Neural cell (in vitro differentiated cells): ENCODE results near the gene ESPNL. TPM values are rescaled to one million over a fixed set of nuclear protein-coding genes. Genes with fewer than 3 reads are reported as not detected.

ENCODE experiments used
- H2AFZ ChIP-seq: fragments of 200-600, 300-800 bp; sonication (generic), shearing (Covaris generic); 2 replicates; pipeline ENCODE4 v1.6.0; 2014; ENCODE audit warnings: low read depth, mild to moderate bottlenecking, antibody characterized with exemption, low read length, moderate library complexity
- H3F3A ChIP-seq: fragments of 200-600 bp; shearing (Covaris generic); 2 replicates; pipeline ENCODE4 v1.6.1; 2016; ENCODE audit warnings: mild to moderate bottlenecking, moderate library complexity, mixed read lengths, antibody characterized with exemption, low read length; ENCODE audit not compliant: insufficient read depth, poor library complexity, severe bottlenecking
- H3K27ac ChIP-seq: fragments of 200-600, 300-800 bp; sonication (generic), shearing (Covaris generic); 2 replicates; pipeline ENCODE4 v1.5.1; 2014; ENCODE audit warnings: mild to moderate bottlenecking, low read length, moderate library complexity
- H3K27me3 ChIP-seq: fragments of 300-800, 200-600 bp; sonication (generic), shearing (Covaris generic); 2 replicates; pipeline ENCODE4 v1.6.0; 2014; ENCODE audit warnings: mild to moderate bottlenecking, low read depth, low read length, moderate library complexity; ENCODE audit not compliant: insufficient read depth
- H3K36me3 ChIP-seq: fragments of 300-800, 200-600 bp; sonication (generic), shearing (Covaris generic); 2 replicates; pipeline ENCODE4 v1.5.1; 2014; ENCODE audit warnings: mild to moderate bottlenecking, antibody characterized with exemption, low read length, moderate library complexity; ENCODE audit not compliant: insufficient read depth
- H3K4me2 ChIP-seq: fragments of 300-800, 200-600 bp; sonication (generic), shearing (Covaris generic); 2 replicates; pipeline ENCODE4 v1.6.0; 2014; ENCODE audit warnings: mild to moderate bottlenecking, low read length
- H3K4me3 ChIP-seq: fragments of 300-800, 200-600 bp; sonication (generic), shearing (Covaris generic); 2 replicates; pipeline ENCODE4 v1.5.1; 2014; ENCODE audit warnings: mild to moderate bottlenecking, low read length, moderate library complexity
- H3K79me2 ChIP-seq: fragments of 200-600 bp; shearing (Covaris generic); replicated peaks from 2 replicates; pipeline ENCODE4 v1.6.0; 2014; ENCODE audit warnings: mild to moderate bottlenecking, low read length, moderate library complexity; ENCODE audit not compliant: insufficient read depth
- H3K9ac ChIP-seq: fragments of 300-800, 200-600 bp; sonication (generic), shearing (Covaris generic); 2 replicates; pipeline ENCODE4 v1.6.1; 2016; ENCODE audit warnings: mild to moderate bottlenecking, low read length, mixed read lengths
- H3K9me2 ChIP-seq: fragments of 200-600 bp; shearing (Covaris generic); 2 replicates; pipeline ENCODE4 v1.6.1; 2016; ENCODE audit warnings: mild to moderate bottlenecking, low read length, mixed read lengths; ENCODE audit not compliant: insufficient read depth
- H3K9me3 ChIP-seq: fragments of 200-600, 300-800 bp; sonication (generic), shearing (Covaris generic); 2 replicates; pipeline ENCODE4 v1.6.1; 2016; ENCODE audit warnings: mild to moderate bottlenecking, mixed run types, low read length, moderate library complexity, mixed read lengths
- H4K20me1 ChIP-seq: fragments of 200-600 bp; shearing (Covaris generic); 2 replicates; pipeline ENCODE4 v1.6.1; 2016; ENCODE audit warnings: mild to moderate bottlenecking, mixed run types; ENCODE audit not compliant: insufficient read depth
- EP300 ChIP-seq: fragments of 450-650 bp; conservative IDR thresholded peaks from 2 replicates; pipeline ENCODE4 v1.6.1; 2014; ENCODE audit warnings: antibody characterized with exemption, mild to moderate bottlenecking, moderate library complexity; ENCODE audit not compliant: poor library complexity, severe bottlenecking
- EZH2 ChIP-seq: fragments of 200-600, 300-800 bp; shearing (Covaris generic), sonication (generic); IDR thresholded peaks from 2 replicates; pipeline ENCODE4 v1.6.1; 2014; ENCODE audit warnings: antibody characterized with exemption, low read length, borderline replicate concordance, mild to moderate bottlenecking; ENCODE audit not compliant: insufficient read depth, poor library complexity, severe bottlenecking
- MXI1 ChIP-seq: fragments of 450-650 bp; conservative IDR thresholded peaks from 2 replicates; pipeline ENCODE4 v1.6.1; 2014; ENCODE audit warnings: antibody characterized with exemption, mild to moderate bottlenecking; ENCODE audit not compliant: poor library complexity, severe bottlenecking
- POLR2AphosphoS5 ChIP-seq: IDR thresholded peaks from 2 replicates; pipeline ENCODE4 v1.6.1; 2012
- RAD21 ChIP-seq: fragments of 450-650 bp; conservative IDR thresholded peaks from 2 replicates; pipeline ENCODE4 v1.6.1; 2014; ENCODE audit warnings: antibody characterized with exemption, mild to moderate bottlenecking, moderate library complexity
- SMC3 ChIP-seq: fragments of 450-650 bp; conservative IDR thresholded peaks from 2 replicates; pipeline ENCODE4 v1.6.1; 2014; ENCODE audit warnings: antibody characterized with exemption, mild to moderate bottlenecking, moderate library complexity; ENCODE audit not compliant: poor library complexity
- TAF1 ChIP-seq: IDR thresholded peaks from 2 replicates; pipeline ENCODE4 v1.6.1; 2012; ENCODE audit warnings: low read depth
- polyA plus RNA-seq: library from polyadenylated mRNA; depleted of rRNA; stranded (reverse); fragments of >200 nt; gene quantifications from 2 replicates; pipeline ENCODE4 v1.2.3, GENCODE V29; 2014
- TF ChIP-seq, protein P1 (sequence below): IDR thresholded peaks from 2 replicates; pipeline ENCODE4 v1.6.1; 2012; ENCODE audit warnings: borderline replicate concordance
- TF ChIP-seq, protein P2 (sequence below): fragments of 450-650 bp; IDR thresholded peaks from 2 replicates; pipeline ENCODE4 v1.5.1; 2014; ENCODE audit warnings: antibody characterized with exemption, mild to moderate bottlenecking, moderate library complexity; ENCODE audit not compliant: poor library complexity, severe bottlenecking

Gene ESPNL
- polyA plus RNA-seq, 1 donor from 2014 or later = 0.69 TPM

DNA sequence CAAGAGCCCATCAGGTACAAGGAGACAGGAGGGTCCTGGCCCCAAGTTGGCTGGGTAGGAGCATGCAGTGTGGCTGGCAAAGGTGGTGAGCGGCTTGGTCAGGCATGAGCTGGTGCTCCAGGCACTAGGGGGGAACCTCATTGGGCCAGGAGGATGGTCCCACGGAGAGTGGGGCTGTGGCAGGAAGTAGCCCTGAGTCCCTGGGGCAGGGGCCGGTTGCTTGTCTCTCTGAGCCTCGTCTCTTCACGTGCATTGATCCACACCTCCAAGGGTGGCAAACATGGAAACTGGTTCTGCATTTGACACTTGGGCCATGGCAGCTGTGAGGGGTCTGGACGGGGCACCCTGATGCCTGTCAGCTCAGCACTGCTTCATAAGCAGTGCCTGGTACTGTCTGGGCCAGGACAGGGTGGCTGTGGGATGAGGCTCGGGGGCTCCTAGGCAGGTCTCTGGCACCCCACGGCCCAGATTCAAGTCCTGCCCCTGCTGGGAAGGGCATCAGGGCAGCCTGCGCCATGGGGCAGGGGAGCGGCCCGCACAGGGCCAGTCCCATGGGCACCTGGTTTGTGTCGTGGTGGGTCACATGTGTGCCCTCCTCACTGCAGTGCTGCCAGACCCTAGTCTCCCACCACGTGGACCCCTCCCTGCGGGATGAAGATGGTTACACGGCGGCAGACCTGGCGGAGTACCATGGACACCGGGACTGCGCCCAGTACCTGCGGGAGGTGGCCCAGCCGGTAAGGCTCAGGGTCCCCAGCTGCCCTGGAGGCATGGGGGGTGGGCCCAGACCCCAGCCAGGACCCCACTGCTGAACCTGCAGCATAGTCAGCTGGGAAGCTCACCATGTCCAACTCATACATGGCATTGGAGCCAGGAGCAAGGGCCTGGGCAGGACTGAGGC lies 16.4 kb downstream of the ESPNL start:
- Histone ChIP-seq H3K27ac (no peak overlapping the region), H3K4me2 (no peak overlapping the region), H3K4me3 (no peak overlapping the region), H3K36me3 (no peaks in the 10 kb centered on the region), H3K9me2 (no peaks in the 10 kb centered on the region), H3K79me2 (no peaks in the 10 kb centered on the region), H2AFZ (no peak overlapping the region), H4K20me1 (no peaks in the 10 kb centered on the region), H3K27me3 (no peaks in the 10 kb centered on the region), H3F3A (no peaks in the 10 kb centered on the region), H3K9ac (no peak overlapping the region), H3K9me3 (peaks cover 1% of the 10 kb centered on the region)
- TF ChIP-seq EP300 (no peak), EZH2 (no peak), TAF1 (no peak), POLR2AphosphoS5 (no peak), RAD21 (no peak), SMC3 (no peak), MXI1 (no peak)
- TF ChIP-seq, protein P1, sequence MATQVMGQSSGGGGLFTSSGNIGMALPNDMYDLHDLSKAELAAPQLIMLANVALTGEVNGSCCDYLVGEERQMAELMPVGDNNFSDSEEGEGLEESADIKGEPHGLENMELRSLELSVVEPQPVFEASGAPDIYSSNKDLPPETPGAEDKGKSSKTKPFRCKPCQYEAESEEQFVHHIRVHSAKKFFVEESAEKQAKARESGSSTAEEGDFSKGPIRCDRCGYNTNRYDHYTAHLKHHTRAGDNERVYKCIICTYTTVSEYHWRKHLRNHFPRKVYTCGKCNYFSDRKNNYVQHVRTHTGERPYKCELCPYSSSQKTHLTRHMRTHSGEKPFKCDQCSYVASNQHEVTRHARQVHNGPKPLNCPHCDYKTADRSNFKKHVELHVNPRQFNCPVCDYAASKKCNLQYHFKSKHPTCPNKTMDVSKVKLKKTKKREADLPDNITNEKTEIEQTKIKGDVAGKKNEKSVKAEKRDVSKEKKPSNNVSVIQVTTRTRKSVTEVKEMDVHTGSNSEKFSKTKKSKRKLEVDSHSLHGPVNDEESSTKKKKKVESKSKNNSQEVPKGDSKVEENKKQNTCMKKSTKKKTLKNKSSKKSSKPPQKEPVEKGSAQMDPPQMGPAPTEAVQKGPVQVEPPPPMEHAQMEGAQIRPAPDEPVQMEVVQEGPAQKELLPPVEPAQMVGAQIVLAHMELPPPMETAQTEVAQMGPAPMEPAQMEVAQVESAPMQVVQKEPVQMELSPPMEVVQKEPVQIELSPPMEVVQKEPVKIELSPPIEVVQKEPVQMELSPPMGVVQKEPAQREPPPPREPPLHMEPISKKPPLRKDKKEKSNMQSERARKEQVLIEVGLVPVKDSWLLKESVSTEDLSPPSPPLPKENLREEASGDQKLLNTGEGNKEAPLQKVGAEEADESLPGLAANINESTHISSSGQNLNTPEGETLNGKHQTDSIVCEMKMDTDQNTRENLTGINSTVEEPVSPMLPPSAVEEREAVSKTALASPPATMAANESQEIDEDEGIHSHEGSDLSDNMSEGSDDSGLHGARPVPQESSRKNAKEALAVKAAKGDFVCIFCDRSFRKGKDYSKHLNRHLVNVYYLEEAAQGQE = no peak
- TF ChIP-seq, protein P2, sequence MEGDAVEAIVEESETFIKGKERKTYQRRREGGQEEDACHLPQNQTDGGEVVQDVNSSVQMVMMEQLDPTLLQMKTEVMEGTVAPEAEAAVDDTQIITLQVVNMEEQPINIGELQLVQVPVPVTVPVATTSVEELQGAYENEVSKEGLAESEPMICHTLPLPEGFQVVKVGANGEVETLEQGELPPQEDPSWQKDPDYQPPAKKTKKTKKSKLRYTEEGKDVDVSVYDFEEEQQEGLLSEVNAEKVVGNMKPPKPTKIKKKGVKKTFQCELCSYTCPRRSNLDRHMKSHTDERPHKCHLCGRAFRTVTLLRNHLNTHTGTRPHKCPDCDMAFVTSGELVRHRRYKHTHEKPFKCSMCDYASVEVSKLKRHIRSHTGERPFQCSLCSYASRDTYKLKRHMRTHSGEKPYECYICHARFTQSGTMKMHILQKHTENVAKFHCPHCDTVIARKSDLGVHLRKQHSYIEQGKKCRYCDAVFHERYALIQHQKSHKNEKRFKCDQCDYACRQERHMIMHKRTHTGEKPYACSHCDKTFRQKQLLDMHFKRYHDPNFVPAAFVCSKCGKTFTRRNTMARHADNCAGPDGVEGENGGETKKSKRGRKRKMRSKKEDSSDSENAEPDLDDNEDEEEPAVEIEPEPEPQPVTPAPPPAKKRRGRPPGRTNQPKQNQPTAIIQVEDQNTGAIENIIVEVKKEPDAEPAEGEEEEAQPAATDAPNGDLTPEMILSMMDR = no peak

DNA sequence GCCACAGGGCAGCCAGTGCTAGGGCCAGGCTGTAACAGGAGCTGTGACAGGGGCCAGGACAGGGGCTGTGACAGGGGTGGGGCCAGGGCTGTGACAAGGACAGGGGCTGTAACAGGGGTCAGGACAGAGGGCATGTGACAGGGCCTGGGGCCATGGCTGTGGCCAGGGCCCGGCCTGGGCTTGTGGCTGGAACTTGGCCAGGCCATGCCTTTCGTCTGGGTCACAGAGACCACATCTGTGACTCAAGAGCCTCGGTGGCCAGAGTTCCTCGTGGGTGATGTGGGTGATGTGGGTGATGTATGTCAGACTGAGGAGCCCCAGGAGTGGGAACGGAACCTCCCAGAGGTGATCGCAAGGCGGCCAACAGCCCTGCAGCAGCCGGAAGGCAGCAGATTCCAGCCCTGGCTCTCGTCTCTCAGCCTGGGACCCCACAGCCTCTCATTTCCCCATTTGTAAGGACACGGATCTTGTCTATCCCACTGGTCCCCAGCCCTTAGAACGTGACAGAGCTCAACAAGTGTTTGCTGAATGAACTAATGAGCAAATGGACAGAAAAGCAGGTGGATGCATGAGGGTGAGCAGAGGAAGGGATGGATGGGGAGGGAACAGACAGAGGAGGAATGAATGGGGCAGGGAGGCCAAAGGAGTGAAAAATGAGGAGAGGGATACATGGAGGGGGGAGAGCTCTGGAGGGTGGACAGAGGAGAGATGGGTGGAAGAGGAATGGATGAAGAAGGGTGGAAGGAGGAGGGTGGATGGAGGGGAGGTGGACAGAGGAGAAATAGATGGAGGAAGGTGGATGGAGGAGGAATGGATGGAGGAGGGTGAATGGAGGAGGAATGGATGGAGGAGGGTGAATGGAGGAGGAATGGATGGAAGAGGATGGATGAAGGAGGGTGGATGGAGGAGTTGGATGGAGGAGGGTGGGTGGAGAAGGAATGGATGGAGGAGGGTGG lies 17.3 kb downstream of the ESPNL start:
- Histone ChIP-seq H2AFZ (no peak overlapping the region), H3K36me3 (no peaks in the 10 kb centered on the region), H3K4me3 (no peak overlapping the region), H3K79me2 (no peaks in the 10 kb centered on the region), H3F3A (no peaks in the 10 kb centered on the region), H3K27ac (no peak overlapping the region), H3K9me3 (no peaks in the 10 kb centered on the region), H4K20me1 (no peaks in the 10 kb centered on the region), H3K9me2 (no peaks in the 10 kb centered on the region), H3K27me3 (no peaks in the 10 kb centered on the region), H3K4me2 (no peak overlapping the region), H3K9ac (no peak overlapping the region)
- TF ChIP-seq, protein P2 = no peak
- TF ChIP-seq MXI1 (no peak), RAD21 (no peak), EP300 (no peak), SMC3 (no peak), POLR2AphosphoS5 (no peak), TAF1 (no peak), EZH2 (no peak)
- TF ChIP-seq, protein P1 = no peak
